Caki2 (cell line): ENCODE measurements around the gene RRAD. TPM values are rescaled to one million over a fixed set of nuclear protein-coding genes. Genes with fewer than 3 reads are reported as not detected.

Source experiments
- DNase-seq: peaks from one replicate; pipeline ENCODE4 v3.0.0-alpha.2; 2015; ENCODE audit warnings: low read depth
- in situ Hi-C: cut with HindIII; loops from 2 replicates; pipeline ENCODE4 v1.10.0; 2016; ENCODE audit warnings: low sequenced_read_pairs, low pct_unique_long_range_greater_than_20kb, mixed read lengths
- total RNA-seq: library from RNA; depleted of rRNA; stranded (reverse); fragments of >200 nt; shearing (Covaris generic); gene quantifications from 2 replicates; pipeline ENCODE4 v1.2.3, GENCODE V29; 2014; ENCODE audit warnings: low replicate concordance; rRNA removed

RRAD gene
- total RNA-seq, 1 experiment from 2014 or later: 147 TPM

GRCh38 chr16:66872943-66873684 lies 52.2 kb downstream of the RRAD start:
- DNase-seq: peak; percentile 97
- in situ Hi-C loops: no loop called here

DNA sequence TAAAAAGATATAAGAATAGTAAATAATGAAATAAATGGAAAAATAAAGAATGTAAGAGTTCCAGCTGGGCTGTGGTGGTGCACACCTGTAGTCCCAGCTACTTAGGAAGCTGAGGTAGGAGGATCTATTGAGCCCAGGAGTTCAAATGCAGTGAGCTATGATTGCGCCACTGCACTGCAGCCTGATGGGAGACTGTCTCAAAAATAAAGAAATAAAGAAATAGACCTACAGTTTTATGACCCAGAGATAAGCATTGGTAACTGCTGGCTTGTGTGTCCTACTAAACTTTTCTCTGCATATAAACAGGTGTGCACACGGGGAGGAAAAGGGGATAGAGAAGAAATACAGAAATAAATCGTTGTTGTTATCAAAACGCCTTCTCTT lies 52.8 kb downstream of the RRAD start:
- no peak for DNase-seq
- in situ Hi-C loops: no loop called here

- in situ Hi-C loops: no loop called here
- DNase-seq: no peak
These were observed 53.5 kb downstream of the RRAD start for GRCh38 chr16:66871840-66872239.

Other genes with a start within 250 kb of the RRAD start
- 14.3 and 16.2 TPM in 2 replicates for gene CMTM4, start 228.8 kb downstream of the RRAD start, total RNA-seq
- gene DYNC1LI2, start 173.9 kb downstream of the RRAD start, total RNA-seq: 45.7 and 66.9 TPM in 2 replicates
- not detected in 2 replicates for gene TERB1, start 124.0 kb downstream of the RRAD start, total RNA-seq
- gene NAE1, start 94.6 kb downstream of the RRAD start, total RNA-seq: 87.0 and 133 TPM in 2 replicates
- gene CA7, start 81.1 kb downstream of the RRAD start, total RNA-seq: not detected in 2 replicates
- gene PDP2, start 45.0 kb downstream of the RRAD start, total RNA-seq: 2.5 and 3.1 TPM in 2 replicates
- 33.9 and 56.1 TPM in 2 replicates for gene CDH16, start 6.7 kb downstream of the RRAD start, total RNA-seq
- gene CIAO2B, start 8.9 kb upstream of the RRAD start, total RNA-seq: 191 and 225 TPM in 2 replicates
- gene CES2, start 10.0 kb upstream of the RRAD start, total RNA-seq: 45.9 and 51.1 TPM in 2 replicates
- 1.8 and 2.2 TPM in 2 replicates for gene CES3, start 35.7 kb upstream of the RRAD start, total RNA-seq
- gene CES4A, start 63.1 kb upstream of the RRAD start, total RNA-seq: 0.07 and 0.29 TPM in 2 replicates
- 8.2 and 15.5 TPM in 2 replicates for gene CBFB, start 103.6 kb upstream of the RRAD start, total RNA-seq
- 10.3 and 12.0 TPM in 2 replicates for gene PHAF1, start 184.4 kb upstream of the RRAD start, total RNA-seq
- gene B3GNT9, start 225.5 kb upstream of the RRAD start, total RNA-seq: 1.1 and 3.3 TPM in 2 replicates
- gene TRADD, start 234.4 kb upstream of the RRAD start, total RNA-seq: 58.8 and 77.6 TPM in 2 replicates
- gene FBXL8, start 234.4 kb upstream of the RRAD start, total RNA-seq: 19.4 and 26.5 TPM in 2 replicates
- gene HSF4, start 239.2 kb upstream of the RRAD start, total RNA-seq: 16.5 and 25.6 TPM in 2 replicates
- gene NOL3, start 245.0 kb upstream of the RRAD start, total RNA-seq: 114 and 120 TPM in 2 replicates